Measurements from ENCODE around the gene ZYX.

GRCh38 chr7:143408686-143409561 is 27.8 kb downstream of the ZYX start, which contains the start of gene EPHA1:
- TF ChIP-seq, protein P1, sequence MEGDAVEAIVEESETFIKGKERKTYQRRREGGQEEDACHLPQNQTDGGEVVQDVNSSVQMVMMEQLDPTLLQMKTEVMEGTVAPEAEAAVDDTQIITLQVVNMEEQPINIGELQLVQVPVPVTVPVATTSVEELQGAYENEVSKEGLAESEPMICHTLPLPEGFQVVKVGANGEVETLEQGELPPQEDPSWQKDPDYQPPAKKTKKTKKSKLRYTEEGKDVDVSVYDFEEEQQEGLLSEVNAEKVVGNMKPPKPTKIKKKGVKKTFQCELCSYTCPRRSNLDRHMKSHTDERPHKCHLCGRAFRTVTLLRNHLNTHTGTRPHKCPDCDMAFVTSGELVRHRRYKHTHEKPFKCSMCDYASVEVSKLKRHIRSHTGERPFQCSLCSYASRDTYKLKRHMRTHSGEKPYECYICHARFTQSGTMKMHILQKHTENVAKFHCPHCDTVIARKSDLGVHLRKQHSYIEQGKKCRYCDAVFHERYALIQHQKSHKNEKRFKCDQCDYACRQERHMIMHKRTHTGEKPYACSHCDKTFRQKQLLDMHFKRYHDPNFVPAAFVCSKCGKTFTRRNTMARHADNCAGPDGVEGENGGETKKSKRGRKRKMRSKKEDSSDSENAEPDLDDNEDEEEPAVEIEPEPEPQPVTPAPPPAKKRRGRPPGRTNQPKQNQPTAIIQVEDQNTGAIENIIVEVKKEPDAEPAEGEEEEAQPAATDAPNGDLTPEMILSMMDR (IDR thresholded peaks at IDR 0.05; ENCODE audit: insufficient read depth, low read length, poor library complexity, severe bottlenecking) = no peak
- no peak for TF ChIP-seq EZH2phosphoT487 (conservative IDR thresholded peaks at IDR 0.05; ENCODE audit: low read length)

Measured in SU-DHL-6 (cell line).